Ammon's horn (tissue), 1 donor: ENCODE data around the gene BMF.
A peak's percentile ranks its signal among the peaks of the same experiment; 100 is the strongest.

Source experiments
- DNase-seq: peaks from one replicate; pipeline ENCODE4 v3.0.0-alpha.2; 2016; ENCODE audit warnings: low spot score

Gene BMF

DNA sequence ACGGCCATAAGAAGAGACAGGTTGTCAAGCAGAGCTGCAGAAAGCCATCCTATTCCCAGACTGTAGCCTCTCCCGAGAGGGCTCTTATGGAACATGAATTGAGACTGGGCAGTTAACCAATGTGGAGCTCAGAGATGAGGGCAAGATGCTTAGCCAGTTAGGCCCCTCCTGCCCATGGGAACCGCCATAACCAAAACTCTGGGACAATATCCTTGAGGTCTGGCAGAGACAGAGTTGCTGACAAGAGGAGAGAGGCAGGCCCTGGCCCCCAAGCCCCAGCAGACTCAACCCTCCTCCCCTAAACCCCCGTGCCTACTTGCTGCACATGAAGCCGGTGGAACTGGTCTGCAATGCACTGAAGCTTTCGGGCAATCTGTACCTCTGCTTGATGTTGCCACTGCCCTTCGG, 4.8 kb downstream of the BMF start:
- no peak for DNase-seq

DNA sequence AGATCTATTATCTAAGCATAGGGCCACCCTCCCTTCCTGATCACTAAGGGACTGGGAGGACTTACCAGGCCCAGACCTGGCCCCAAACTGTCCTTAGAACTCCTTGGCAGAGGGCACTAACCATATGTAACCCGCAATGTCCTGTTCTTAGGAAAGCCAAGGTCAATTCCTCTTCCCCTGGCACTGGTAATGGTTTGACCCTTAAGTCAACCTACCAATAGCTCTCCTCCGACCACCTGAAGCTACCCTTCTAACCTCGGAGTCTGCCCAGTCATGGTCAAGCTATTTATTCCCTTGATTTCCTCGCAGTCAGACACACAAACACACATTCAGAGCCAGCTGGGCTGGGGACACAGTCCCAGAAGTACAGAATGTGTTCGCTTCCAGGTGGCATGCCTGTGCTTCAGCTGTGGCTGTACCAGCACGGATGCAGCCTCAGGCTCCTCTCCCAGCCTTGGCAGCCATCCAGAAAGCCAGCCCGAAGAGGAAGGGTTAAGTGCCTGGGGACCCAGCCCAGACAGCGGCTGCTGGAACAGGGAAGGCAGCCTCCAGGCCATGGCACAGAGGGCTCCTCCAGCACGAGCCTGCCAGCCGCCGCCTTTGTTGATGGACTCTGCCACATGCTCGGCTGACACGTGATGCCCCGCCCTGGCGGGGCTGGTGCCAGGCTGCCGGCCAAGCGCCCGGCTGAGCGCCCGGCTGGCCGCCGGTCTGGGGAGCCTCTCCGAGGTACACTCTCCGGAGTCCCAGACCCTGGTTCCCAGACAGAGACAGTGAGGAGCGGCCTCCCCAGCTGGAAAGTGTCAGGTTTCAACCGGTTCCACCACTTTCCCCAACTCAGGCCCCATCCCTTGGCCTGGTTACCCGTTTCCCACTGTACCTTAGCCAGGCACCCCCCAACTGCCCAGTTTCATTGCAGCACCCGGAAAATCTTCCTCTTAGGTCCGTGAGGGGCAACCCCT, 5.5 kb downstream of the BMF start:
- peak; percentile 83 for DNase-seq

DNA sequence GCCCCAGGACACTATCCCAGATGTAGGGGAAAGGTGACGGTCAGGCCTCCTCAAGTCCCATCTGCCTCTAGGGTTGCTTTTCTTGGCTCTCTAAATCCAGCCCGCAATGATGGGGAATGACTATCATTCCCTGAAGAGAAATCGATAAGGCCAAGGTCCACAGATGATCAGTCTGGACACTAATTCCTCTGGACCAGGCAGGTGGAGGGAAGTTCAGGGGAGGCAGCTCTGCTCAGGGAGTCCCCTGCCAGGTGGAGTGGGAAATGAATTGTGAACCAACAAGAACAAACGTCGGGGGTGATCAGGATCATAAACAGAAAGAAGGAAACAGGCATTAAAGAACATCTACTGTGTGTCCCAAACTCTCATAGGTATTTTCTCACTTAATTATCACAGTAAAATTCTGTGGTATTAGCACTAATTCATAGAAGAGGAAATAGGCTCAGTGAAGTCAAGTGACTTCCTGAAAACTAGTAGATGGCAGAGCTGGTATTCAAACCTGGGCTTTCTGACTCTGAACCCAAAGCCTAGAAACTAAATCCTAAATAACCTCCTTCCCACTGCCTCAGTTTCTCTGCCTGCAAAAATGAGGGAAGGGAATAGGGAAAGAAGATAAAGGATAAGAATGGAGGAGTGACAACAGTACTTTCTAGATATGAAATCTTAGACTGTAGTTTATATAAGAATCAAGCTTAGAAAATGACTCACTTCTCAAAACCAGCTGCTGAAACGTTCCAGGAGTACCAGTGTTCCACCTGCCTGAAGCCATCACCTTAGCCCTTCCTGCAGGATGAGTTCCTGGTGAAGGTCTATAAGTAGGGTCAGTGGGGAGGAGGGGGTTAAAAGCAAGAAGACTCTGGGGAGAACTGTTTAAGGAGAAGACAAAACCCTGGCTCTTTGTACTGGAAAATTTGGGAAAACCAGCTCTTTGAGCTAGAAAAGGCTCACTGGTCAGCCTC, 7.5 kb downstream of the BMF start:
- no peak for DNase-seq

DNA sequence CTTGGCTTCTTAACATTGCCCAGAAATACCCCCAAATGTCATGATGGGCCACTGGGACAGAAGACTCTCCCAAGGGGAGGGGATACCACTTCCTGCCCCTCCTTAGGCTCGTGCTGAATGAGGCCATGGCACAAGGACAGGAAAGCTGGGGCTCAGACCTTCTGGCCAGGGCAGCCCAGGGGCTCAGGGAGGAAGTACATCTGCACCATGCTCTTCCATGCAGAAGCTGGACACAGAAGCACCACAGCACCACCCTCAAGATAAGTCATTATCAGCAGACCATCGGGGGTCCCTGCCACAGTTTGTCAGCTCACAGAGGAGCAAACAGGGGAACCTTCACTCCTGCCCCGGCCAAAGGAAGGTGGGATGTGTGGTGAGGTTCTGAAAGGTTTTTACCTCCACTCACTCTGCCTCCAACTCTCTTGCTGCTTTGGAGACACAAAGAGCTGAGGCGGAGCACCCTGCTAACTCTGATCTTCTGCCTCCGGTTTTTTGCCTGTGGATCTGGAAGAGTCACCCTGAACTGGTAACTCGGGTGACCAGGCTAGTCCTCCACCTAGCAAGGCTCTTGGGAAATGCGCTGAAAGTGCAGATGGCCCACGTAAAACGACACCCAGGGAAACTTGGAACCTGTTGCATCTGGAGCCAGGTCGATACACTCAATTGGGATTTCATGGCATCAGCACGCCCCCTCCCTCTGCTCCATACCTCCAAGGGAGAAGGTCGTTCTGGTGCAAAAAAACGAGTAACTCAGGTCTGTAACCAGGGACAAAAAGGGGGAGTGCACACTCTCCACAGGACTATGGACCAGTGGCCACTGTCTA, 8.3 kb downstream of the BMF start:
- DNase-seq: no peak

GRCh38 chr15:40098489-40099261, 10.0 kb downstream of the BMF start:
- peak; percentile 84 for DNase-seq

DNA sequence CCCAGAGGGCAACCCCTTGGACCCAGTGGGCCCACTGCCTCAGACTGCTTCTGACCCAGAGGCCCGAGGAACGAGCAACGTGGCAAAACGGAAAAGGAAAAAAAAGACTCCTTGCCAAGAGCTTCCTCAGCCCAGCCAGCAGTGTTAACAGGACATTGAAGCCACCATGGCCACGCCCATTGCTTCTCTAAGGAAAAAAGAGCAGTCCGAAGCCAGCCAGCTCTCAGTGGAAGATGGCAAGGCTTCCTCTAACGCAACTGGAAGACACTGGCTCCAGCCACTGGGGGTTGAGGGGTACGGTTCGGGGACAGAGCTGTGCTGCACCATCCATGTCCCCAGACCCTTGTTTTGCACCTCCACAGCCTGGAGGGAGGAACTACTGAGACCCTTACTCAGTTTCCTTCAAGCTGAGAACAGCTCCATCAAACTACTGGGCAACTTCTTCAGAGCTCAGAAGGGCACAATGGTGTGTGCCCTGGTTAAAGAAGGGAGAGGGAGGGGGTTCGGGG, 10.7 kb downstream of the BMF start:
- DNase-seq: no peak

GRCh38 chr15:40097096-40097967, 11.3 kb downstream of the BMF start:
- DNase-seq: no peak

DNA sequence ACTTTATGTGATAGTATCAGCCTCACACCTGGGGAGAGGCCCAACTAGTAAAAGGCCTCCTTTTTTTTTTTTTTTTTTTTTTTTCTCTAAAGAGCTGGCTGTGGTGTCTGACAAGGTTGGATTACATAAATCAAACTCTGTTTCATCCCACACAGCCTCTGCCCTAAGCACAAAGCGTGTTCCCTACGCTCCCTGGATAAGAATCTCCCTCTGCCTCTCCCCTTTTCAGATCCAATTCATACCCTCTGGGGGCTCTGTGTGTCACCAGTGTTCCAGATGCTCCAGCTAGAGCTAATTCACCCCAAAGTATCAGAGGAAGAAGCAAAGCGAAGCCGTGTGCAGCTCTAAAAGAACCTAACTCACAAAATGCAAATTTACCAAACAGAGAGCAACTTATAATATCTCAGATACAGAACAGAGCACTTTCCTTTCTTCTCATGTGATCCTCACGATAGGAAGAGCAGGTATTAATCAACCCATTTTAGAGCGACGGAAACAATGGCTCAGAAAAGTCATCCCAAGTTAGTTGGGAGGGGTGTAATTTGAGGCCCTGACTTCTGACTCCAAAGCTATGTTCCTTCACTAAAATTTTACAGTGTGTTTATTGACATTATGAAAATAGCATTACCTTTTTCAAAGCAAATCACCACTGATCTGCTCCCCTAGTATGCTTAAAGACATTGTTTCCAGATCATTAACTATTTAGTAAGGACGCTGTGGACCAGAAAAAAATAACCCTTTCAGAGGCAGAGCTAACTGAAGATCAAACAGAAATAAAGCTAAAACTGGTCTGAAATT, 12.4 kb downstream of the BMF start:
- DNase-seq: no peak

DNA sequence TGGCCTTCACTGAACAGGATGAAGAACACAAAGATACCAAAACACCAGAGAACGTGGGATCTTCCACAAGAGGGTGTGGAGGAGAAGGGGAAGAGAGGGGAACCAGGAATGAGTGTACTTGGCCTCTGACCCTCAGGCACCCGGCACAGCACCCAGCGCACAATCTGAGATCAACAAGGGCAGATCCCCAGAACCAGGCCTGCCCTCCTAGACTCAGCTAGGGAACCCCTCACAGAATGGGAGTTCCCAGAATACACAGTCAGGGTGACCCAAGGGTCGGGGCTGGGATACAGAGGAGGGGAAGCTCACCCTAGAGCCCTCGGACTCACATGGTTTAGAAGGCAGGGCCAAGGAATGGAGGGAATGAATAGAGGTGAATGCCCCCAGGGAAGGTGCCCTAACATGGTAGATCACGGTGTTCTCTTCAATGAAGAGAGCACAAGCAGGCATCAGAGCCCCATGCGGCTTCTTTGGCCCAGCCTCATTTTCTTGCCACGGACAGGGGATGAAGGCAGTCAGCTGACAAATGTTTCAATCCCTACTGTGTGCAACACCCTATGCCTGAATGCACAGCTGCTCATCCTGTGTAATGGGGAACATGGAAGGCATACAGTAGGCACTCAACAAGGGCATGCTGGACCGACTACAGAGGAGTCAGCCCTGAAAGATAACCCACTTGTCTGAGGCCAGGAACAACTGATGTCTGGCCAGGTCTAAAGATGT, 13.1 kb downstream of the BMF start:
- DNase-seq: no peak

DNA sequence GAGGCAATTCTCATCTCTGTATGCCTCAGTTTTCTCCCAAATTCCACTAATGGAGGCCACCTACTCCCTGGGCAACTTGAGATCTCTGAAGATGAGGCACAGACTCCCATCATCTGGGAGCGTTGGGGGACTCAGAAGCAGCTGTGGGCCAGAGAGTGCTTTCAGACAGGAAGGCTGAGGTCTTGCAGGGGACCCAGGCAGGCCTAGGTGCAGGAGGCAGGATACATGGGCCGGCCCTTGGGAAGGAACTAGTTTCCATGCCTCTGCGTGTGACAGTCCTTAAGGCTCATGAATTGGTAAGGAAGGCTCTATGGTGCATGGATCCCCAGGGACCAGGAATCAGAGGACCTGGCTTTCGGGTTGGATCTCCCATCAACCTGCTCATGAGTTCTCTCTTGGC, 14.5 kb downstream of the BMF start:
- DNase-seq: no peak

- no peak for DNase-seq
These were observed 15.5 kb downstream of the BMF start for GRCh38 chr15:40092979-40093869.

- no peak for DNase-seq
These were observed 16.3 kb downstream of the BMF start for GRCh38 chr15:40092256-40092978.

GRCh38 chr15:40091861-40092255, 16.8 kb downstream of the BMF start:
- no peak for DNase-seq

DNA sequence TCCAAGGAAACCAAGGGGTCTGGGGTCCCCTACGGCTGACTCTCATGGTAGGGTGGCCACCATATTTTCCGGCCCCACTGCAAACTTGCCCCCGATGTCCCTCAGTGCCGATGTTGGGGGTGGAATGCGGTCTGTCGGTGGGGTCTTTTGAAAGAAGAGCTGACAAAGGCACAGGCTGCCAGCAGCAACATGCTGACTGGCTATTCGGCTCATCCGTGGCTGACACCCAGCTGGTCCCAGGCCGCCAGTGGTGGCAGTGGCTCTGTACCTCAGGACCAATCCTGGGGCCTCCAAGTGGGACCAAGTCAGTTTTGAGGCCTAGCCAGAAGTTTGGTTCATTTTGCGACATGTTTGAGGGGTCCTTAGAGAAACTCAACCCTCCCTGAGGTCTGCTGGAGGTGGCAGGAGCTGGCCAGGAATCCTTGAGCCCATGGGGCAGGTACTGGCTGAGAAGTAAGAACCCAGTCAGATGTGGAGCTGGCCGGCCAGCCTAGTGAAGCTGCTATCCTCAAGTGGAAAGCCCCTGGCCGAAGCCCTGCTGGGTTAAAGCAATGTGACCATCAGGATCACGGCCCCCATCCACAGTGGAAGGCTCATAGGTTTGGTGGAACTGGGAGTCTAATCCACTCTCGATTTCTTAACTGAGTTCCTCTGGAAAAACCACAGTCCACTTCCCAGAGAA, 17.8 kb downstream of the BMF start:
- DNase-seq: no peak

DNA sequence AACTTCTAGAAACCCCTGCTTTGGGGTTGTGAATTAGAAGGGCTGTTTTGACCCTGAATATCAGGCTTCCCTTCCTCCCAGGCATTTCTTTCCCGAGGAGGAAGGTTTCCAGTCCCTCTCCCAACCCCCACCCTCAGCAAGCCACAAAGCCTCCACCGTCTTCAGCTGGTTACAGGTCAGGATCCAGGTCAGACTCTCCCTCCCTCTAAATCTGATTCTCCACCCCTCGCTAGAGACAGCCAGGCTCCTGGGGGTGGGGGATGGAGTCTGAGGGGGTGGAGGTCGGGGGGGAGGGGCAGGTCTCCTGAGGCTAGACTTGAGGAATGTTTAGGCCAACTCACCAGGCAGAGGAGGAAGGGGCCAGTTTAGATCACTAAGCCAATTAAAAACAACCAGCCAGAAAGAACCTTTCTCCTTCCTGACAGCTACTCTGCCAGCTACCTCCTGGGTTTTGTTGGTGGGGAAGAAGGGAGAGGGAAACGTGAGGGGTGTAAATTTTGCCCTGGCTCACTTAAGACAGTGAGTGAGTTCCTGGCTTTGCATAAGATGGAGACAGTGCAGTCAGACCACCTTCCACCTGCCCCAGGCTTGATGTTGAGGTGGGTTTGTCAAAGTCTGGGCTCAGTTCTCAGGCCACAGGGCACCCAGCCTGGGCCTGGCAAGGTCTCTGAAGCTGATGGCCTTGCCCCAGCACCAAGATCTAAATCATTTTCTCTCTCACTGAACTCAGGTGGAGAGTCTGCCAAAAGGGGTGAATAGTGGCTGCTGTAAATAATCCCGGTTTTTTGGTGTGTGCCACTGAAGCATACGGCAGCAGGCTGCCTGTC, 19.5 kb downstream of the BMF start:
- no peak for DNase-seq
